GM21723 (cell line): Measurements from ENCODE around the gene BAG3.
A peak's percentile ranks its signal among the peaks of the same experiment; 100 is the strongest.
"Not testable (repeated sequence)": the region's sequence is repeated elsewhere in the genome, so short reads cannot be mapped to it uniquely, and the experiment has no call there.

Experiments
- ATAC-seq: cut with Tn5 transposase; IDR thresholded peaks from one replicate; pipeline ENCODE4 v1.9.1; 2021; ENCODE audit warnings: mild to moderate bottlenecking, moderate library complexity; ENCODE audit not compliant: unreplicated experiment

BAG3 gene

GRCh38 chr10:119640384-119640783, 10.8 kb upstream of the BAG3 start:
- no peak for ATAC-seq

- no peak for ATAC-seq
These were observed 10.2 kb upstream of the BAG3 start for GRCh38 chr10:119640875-119641526.

- no peak for ATAC-seq
These were observed 8.5 kb upstream of the BAG3 start for GRCh38 chr10:119642556-119643111.

- ATAC-seq = no peak
These were observed 7.6 kb upstream of the BAG3 start for GRCh38 chr10:119643306-119644204.

- no peak for ATAC-seq
These were observed 6.9 kb upstream of the BAG3 start for GRCh38 chr10:119644205-119644814.

GRCh38 chr10:119644994-119645393, 6.2 kb upstream of the BAG3 start:
- no peak for ATAC-seq

DNA sequence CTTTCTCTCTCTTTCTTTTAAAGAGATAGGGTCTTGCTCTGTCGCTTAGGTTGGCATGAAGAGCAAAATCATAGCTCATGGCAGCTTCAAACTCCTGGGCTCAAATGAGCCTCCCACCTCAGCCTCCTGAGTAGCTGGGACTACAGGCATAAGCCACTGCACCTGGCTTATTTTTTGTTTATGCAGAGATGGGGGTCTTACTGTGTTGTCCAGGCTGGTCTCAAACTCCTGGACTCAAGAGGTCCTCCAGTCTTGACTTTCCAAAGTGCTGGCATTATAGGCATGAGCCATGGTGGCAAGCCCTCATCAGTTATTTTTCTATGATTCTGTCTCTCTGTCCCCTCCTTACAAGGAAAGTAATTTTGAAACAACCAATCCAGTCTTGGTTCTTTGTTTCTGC, 1.1 kb upstream of the BAG3 start:
- ATAC-seq = no peak

DNA sequence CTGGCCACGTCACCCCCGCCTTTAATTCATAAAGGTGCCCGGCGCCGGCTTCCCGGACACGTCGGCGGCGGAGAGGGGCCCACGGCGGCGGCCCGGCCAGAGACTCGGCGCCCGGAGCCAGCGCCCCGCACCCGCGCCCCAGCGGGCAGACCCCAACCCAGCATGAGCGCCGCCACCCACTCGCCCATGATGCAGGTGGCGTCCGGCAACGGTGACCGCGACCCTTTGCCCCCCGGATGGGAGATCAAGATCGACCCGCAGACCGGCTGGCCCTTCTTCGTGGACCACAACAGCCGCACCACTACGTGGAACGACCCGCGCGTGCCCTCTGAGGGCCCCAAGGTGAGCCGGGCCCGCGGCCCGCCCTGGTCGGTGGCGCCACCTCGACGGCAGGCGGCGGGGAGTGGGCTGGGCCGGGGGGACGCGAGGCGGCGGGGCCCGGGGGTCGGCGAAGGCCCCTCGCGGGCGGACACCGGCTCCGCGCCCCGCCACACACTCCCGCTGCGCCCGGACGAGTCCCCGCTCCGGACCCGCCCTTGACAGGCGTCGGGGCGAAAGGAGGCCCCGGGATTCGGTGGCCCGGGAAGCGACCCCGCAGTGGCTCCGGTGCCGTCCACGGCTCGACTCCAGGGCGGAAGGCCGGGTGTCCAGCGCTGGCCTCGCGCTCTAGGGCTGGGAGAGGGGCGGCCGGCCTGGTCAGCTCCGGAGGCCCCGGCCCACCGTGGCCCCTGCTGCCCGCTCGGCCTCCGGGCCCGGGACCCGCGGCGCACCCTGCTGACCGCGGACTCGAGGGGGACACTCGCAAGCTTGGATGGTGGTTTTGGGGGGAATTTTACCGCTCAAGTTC, 557 bp downstream of the BAG3 start:
- ATAC-seq = peak; percentile 34

DNA sequence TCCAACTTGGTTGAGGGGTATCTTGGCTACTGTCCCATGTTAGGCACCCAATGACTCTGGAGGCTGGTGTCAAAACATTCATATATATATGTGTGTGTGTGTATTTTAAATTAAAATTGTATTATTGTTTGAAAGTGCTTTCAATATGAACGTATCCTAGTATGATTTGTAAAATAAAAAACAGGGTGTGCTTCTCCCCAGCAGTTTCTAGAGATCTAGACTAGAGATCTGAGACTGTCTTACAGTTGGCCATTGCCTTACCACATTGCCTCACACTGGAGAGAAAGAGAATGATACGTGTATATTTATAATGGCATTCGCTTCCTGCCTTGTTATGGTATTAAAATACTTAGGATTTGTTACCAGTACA, 1.2 kb downstream of the BAG3 start:
- ATAC-seq = no peak

- no peak for ATAC-seq
These were observed 2.0 kb downstream of the BAG3 start for GRCh38 chr10:119653209-119653608.

GRCh38 chr10:119653916-119654315, 2.7 kb downstream of the BAG3 start:
- ATAC-seq = no peak

- ATAC-seq = no peak
These were observed 3.4 kb downstream of the BAG3 start for GRCh38 chr10:119654540-119654939.

- ATAC-seq = no peak
These were observed 4.4 kb downstream of the BAG3 start for GRCh38 chr10:119655566-119656001.

DNA sequence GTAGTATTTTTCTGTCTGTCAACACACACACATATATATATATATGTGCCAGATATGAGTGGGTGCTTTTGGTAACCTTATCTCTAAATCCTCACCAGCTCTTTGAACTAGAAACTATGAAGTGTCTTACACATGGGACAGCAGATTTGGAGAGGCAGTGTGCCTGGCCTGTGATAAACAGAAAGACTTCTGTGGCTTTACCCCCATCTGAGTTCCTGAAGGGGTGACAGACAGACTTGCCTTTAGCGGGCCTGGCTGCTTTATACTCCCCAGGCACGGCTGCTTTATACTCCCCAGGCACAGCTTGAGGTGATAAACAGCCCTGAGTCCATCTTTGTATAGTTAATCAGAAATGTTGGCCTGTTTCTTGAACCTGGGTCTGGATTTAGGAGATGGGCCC, 5.6 kb downstream of the BAG3 start:
- no peak for ATAC-seq

DNA sequence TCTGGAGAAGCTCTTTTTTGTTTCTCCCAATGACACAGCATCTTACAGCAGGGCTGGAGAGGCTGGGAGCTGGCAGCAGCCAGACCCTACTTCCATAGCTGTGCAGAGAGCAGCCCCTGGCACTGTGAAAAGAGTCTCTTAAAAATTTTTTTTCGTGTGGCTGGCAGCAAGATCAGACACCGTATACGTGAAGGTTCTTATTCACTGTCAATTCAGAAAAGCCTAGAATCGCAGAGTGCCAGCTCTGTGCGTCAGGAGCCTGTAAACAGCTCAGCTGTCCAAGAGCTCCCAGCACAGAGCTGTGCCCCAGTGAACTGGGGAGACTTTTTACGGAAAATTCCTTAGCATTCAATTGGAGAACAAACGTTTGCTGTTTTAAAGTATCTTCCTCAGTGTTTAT, 6.5 kb downstream of the BAG3 start:
- no peak for ATAC-seq

- ATAC-seq = no peak
These were observed 7.1 kb downstream of the BAG3 start for GRCh38 chr10:119658274-119658673.

- ATAC-seq = no peak
These were observed 8.8 kb downstream of the BAG3 start for GRCh38 chr10:119659951-119660350.

- not testable (repeated sequence) for ATAC-seq
These were observed 11.0 kb downstream of the BAG3 start for GRCh38 chr10:119662076-119662605.

DNA sequence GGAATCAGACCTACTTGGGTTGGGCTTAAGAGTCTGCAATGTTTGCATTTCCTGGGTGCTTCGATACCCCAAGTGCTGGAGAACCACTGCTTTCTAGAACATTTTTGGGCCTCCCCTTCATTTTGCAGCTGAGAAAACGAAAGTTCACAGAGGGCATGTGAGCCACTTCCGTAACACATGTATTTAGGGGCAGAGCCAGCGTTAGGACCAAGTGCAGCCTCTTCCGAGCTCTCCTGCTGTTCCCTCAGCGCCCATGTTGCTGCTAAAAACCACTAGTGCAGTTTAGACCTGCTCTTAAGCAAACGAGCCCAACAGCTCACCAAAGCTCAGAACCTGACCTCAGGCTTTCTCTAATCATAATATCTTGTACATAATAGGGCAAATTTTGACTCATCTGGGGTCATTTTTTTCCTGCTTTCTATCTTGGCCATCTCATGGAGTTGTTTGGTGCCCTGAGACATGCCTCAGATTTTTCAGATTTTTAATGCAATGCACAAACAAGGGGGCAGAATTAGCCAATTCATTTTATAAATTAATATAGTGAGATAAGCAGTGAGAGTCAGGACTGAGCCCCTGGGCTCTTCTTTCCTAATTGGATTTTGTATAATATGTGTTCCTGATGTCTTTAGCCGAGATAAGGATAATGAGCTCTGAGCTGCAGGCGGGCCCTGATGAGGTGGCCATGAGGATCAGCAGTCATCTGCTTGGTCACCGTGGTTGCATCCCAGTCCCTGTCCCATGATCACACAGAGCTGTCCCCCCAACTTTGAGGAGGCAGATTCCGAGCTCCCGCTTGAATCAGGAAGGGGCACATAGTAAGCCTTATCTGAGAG, 12.9 kb downstream of the BAG3 start:
- no peak for ATAC-seq
